Brain microvascular endothelial cell (primary cell): ENCODE results near the gene PSMG4.

Source experiments
- DNase-seq: peaks from one replicate; pipeline ENCODE4 v3.0.0-alpha.2; 2020
- H3K27ac ChIP-seq: fragments of 250-450 bp; sonication (Bioruptor Pico); 2 replicates; pipeline ENCODE4 v1.5.1; 2020; ENCODE audit warnings: mild to moderate bottlenecking, moderate library complexity
- H3K27me3 ChIP-seq: fragments of 250-450 bp; sonication (Bioruptor Pico); replicated peaks from 2 replicates; pipeline ENCODE4 v1.5.1; 2020; ENCODE audit warnings: mild to moderate bottlenecking
- H3K36me3 ChIP-seq: fragments of 250-450 bp; sonication (Bioruptor Pico); replicated peaks from 2 replicates; pipeline ENCODE4 v1.5.1; 2020; ENCODE audit warnings: mild to moderate bottlenecking
- H3K4me3 ChIP-seq: 2 replicates; pipeline ENCODE4 v1.5.1; 2011; ENCODE audit warnings: low read depth, mild to moderate bottlenecking, control low read depth, low read length, moderate library complexity
- in situ Hi-C: cut with HindIII; loops from 2 replicates; pipeline ENCODE4 v1.10.0; 2017; ENCODE audit warnings: low sequenced_read_pairs, low pct_ligation_motif_present
- TF ChIP-seq, protein P1 (sequence below): IDR thresholded peaks from 2 replicates; pipeline ENCODE4 v1.5.1; 2011; ENCODE audit warnings: low read depth, mild to moderate bottlenecking, moderate library complexity, low read length, control low read depth, inconsistent platforms; ENCODE audit errors: missing control alignments

The PSMG4 gene

DNA sequence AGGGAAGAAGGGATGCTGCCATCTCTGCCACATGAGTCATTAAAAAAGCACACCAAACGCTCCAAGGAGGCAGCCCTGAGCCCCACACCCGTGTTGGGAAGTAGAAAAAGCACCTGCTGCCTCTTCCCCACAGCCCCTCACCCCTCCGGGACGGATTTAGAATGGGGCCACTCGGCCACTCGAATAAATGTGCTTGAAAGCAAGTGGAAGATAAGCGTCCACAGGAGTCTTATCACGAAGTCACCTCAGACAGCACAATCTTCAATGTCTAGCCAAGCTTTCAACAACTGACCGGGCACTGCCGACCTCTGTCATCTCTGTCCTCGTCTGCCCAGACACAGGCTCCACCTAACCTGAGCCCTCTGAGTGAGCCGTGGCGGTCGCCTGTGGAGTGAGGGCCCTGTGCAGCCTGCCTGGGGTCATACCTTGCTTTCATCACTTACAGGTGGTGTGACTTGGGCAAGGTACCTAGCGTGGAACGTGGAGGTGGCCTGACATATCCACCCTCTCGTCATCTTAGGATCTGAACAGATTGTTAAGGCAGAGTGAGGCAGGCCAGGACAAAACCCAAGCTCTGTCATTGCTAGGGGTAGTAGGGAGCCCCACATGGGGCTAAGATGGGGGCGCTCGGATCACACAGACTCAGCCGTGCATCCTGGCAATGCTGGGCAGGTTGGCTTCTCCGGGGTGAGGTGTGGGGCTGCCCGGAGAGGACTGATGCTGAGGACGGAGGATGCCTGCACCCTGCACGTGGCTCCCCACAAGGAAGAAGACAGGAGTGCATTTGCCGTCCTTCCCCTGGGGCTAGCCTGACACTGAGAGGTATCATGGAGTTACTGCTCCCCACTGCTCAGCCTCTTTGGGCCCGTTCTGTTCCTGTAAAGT lies 34.8 kb downstream of the PSMG4 start:
- TF ChIP-seq, protein P1, sequence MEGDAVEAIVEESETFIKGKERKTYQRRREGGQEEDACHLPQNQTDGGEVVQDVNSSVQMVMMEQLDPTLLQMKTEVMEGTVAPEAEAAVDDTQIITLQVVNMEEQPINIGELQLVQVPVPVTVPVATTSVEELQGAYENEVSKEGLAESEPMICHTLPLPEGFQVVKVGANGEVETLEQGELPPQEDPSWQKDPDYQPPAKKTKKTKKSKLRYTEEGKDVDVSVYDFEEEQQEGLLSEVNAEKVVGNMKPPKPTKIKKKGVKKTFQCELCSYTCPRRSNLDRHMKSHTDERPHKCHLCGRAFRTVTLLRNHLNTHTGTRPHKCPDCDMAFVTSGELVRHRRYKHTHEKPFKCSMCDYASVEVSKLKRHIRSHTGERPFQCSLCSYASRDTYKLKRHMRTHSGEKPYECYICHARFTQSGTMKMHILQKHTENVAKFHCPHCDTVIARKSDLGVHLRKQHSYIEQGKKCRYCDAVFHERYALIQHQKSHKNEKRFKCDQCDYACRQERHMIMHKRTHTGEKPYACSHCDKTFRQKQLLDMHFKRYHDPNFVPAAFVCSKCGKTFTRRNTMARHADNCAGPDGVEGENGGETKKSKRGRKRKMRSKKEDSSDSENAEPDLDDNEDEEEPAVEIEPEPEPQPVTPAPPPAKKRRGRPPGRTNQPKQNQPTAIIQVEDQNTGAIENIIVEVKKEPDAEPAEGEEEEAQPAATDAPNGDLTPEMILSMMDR: no peak
- in situ Hi-C loops: no loop called here
- Histone ChIP-seq H3K4me3 (no peak overlapping the region), H3K36me3 (no peaks in the 10 kb centered on the region), H3K27ac (no peak overlapping the region), H3K27me3 (no peaks in the 10 kb centered on the region)
- DNase-seq: no peak

DNA sequence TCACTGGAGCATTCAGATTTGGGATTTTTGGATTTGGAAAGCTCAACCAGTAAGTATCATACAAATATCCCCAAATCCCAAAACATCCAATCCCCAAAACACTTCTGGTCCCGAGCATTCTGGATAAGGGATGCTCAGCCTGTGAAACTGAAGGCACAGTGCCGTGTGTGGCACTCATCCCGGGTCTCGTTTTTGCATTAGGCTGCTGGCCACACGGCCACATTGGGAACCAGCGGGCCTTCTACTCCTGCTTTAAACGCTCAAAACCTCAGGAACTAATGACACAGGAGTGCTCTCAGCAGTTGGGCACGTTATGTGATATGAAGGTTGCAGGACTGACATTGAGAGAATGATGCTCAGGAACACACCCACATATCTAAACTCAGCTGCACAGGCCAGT lies 35.6 kb downstream of the PSMG4 start:
- no peak for DNase-seq
- Histone ChIP-seq H3K36me3 (no peaks in the 10 kb centered on the region), H3K4me3 (no peak overlapping the region), H3K27me3 (no peaks in the 10 kb centered on the region), H3K27ac (no peak overlapping the region)
- TF ChIP-seq, protein P1: no peak
- in situ Hi-C loops: no loop called here

DNA sequence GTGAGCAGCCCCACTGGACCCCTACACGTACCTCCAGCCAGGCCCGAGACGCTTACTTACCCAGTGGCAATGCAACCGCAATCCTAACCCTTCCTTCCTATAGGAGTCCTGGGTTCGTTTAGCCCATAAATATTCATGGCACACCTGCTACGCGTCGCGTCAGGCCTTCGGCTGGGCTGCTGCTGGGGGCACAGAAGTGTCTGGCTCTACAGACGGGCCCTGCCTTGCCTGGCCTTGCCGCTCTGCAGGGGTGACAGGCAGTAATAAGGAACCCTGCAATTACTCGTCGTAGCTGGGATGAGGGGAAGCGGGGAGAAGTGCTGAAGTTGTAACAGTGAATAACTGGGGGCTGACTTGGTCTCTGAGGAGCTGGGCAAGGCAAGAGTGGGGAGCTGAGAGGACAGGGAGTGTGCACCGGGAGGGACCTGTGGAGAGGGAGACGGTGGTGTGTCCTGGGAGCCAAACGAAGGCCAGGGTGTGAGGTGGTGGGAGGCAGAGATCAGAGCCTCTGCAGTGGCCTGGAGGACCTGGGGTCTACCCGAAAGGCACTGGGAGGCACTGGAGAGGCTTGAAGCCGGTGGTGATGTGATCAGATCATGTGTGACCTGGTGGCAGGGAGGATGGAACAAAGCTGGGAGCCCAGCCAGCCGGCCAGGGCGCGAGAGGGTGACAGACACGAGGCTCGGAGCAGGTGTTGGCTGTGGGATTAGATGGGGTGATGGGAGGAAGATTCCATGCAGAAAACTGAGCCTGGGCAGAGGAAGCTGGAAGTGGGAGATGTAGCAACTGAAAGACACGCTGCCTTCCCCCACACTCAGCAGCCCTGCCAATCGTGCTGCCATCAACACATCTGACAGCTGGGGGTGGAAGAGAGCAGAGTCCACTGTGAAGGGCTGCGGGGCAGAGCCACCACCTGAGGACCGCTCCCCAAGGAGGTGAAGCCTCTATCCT lies 36.4 kb downstream of the PSMG4 start:
- in situ Hi-C loops: no loop called here
- no peak for DNase-seq
- TF ChIP-seq, protein P1: peak; percentile 10
- no peak overlapping the region for H3K4me3 ChIP-seq
- no peak overlapping the region for H3K27ac ChIP-seq
- no peaks in the 10 kb centered on the region for H3K27me3 ChIP-seq
- H3K36me3 ChIP-seq: no peaks in the 10 kb centered on the region

DNA sequence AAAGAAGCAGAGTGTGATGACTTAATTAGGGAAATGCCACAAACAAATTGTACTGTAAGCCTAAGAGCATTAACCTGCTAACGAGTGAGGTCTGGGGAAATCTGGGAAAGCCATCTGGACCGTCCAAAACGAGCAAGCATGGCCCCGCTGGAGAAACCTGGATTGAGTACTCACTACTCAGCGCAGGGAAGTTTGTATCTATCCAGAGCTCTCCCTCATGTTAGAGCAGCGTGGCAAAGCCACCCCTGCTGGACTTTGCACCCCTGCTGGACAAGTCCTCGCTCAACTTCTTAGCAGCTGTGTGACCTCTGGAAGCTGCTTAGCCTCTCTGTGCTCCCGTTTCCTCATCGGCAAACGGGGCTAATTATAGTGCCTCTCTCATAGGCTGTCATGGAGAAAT lies 37.3 kb downstream of the PSMG4 start:
- DNase-seq: no peak
- TF ChIP-seq, protein P1: no peak

DNA sequence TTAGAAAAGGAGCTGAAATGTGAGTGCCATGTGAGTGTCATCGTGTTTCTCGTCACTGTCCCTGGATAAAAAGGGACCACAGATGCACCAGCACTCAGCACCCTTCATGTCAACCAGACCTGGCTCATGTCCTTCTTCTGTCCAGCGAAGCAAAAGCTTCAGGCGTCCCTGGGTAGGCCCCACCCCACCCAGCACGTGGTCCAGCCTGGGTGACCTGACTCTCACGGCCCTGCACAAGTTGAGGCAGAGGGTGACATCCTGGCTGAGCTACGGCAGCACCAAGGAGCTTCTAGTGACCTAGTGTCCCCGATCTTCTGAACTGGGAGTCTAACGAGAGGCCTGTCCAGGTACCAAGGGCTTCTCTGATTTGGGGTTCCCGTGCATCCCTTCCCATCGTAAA lies 37.8 kb downstream of the PSMG4 start:
- Histone ChIP-seq H3K27me3 (no peaks in the 10 kb centered on the region), H3K27ac (no peak overlapping the region), H3K36me3 (no peaks in the 10 kb centered on the region), H3K4me3 (no peak overlapping the region)
- no peak for DNase-seq
- in situ Hi-C loops: no loop called here
- TF ChIP-seq, protein P1: no peak

More for the DNA sequence above, 37.3 kb downstream of the PSMG4 start:
- in situ Hi-C loops: no loop called here
- Histone ChIP-seq H3K4me3 (no peak overlapping the region), H3K36me3 (no peaks in the 10 kb centered on the region), H3K27me3 (no peaks in the 10 kb centered on the region), H3K27ac (no peak overlapping the region)
